ENCODE results near the gene ACTR1A.

Gene ACTR1A

GRCh38 chr10:102545265-102545871 is 42.9 kb upstream of the ACTR1A start:
- Histone ChIP-seq H2BK120ac (ENCODE audit: low read depth, low read length) (no peak overlapping the region), H3K36me3 (ENCODE audit: control insufficient read depth, insufficient read depth, low read length) (no peaks in the 10 kb centered on the region), H3K9ac (ENCODE audit: low read length) (no peak overlapping the region), H3K27me3 (ENCODE audit: insufficient read depth, low read length, poor library complexity) (no peaks in the 10 kb centered on the region), H4K8ac (ENCODE audit: low read depth, low read length) (no peak overlapping the region), H2BK5ac (ENCODE audit: low read length) (no peak overlapping the region), H3K56ac (ENCODE audit: low read length) (no peak overlapping the region), H3K4me2 (ENCODE audit: low read length) (no peak overlapping the region), H3K4me3 (ENCODE audit: low read length) (no peak overlapping the region), H3K4ac (ENCODE audit: low read depth, low read length) (no peak overlapping the region), H3K4me1 (ENCODE audit: control insufficient read depth, low read depth, low read length) (no peaks in the 10 kb centered on the region), H3K23ac (ENCODE audit: low read length) (no peak overlapping the region), H3K27ac (ENCODE audit: low read depth, low read length) (no peak overlapping the region), H4K5ac (ENCODE audit: low read length) (no peak overlapping the region), H2BK15ac (replicated peaks; ENCODE audit: low read depth) (no peak overlapping the region), H3K18ac (ENCODE audit: low read length) (no peak overlapping the region), H3K79me1 (ENCODE audit: low read length) (no peaks in the 10 kb centered on the region), H2AK5ac (ENCODE audit: low read length) (no peak overlapping the region), H3K79me2 (ENCODE audit: control insufficient read depth, insufficient read depth, low read length) (no peaks in the 10 kb centered on the region)
- WGBS (ENCODE audit: extremely low coverage, insufficient coverage, low lambda C conversion rate), result no CpG with 5 or more reads among the region's 7 CpGs
- no peak for DNase-seq

- H4K8ac ChIP-seq (ENCODE audit: low read depth, low read length), result no peak overlapping the region
- WGBS (ENCODE audit: extremely low coverage, insufficient coverage, low lambda C conversion rate), result no CpG with 5 or more reads among the region's 8 CpGs
- DNase-seq, result no peak
- no peak overlapping the region for H3K56ac ChIP-seq (ENCODE audit: low read length)
- H2AK5ac ChIP-seq (ENCODE audit: low read length), result no peak overlapping the region
- H2BK5ac ChIP-seq (ENCODE audit: low read length), result no peak overlapping the region
- no peaks in the 10 kb centered on the region for H3K79me2 ChIP-seq (ENCODE audit: control insufficient read depth, insufficient read depth, low read length)
- no peaks in the 10 kb centered on the region for H3K4me1 ChIP-seq (ENCODE audit: control insufficient read depth, low read depth, low read length)
- no peak overlapping the region for H3K4me3 ChIP-seq (ENCODE audit: low read length)
- no peak overlapping the region for H3K27ac ChIP-seq (ENCODE audit: low read depth, low read length)
- no peaks in the 10 kb centered on the region for H3K79me1 ChIP-seq (ENCODE audit: low read length)
- H3K9ac ChIP-seq (ENCODE audit: low read length), result no peak overlapping the region
- no peaks in the 10 kb centered on the region for H3K36me3 ChIP-seq (ENCODE audit: control insufficient read depth, insufficient read depth, low read length)
- H3K4me2 ChIP-seq (ENCODE audit: low read length), result no peak overlapping the region
- H3K18ac ChIP-seq (ENCODE audit: low read length), result no peak overlapping the region
- no peak overlapping the region for H3K23ac ChIP-seq (ENCODE audit: low read length)
- H3K27me3 ChIP-seq (ENCODE audit: insufficient read depth, low read length, poor library complexity), result no peaks in the 10 kb centered on the region
- H3K4ac ChIP-seq (ENCODE audit: low read depth, low read length), result no peak overlapping the region
- H2BK15ac ChIP-seq (replicated peaks; ENCODE audit: low read depth), result no peak overlapping the region
- no peak overlapping the region for H2BK120ac ChIP-seq (ENCODE audit: low read depth, low read length)
- no peak overlapping the region for H4K5ac ChIP-seq (ENCODE audit: low read length)
These were observed 40.4 kb upstream of the ACTR1A start for GRCh38 chr10:102542800-102543418.

- no CpG with 5 or more reads among the region's 1 CpG for WGBS (ENCODE audit: extremely low coverage, insufficient coverage, low lambda C conversion rate)
- H3K27me3 ChIP-seq (ENCODE audit: insufficient read depth, low read length, poor library complexity), result no peaks in the 10 kb centered on the region
- no peak overlapping the region for H2BK15ac ChIP-seq (replicated peaks; ENCODE audit: low read depth)
- H3K4me2 ChIP-seq (ENCODE audit: low read length), result no peak overlapping the region
- no peaks in the 10 kb centered on the region for H3K79me2 ChIP-seq (ENCODE audit: control insufficient read depth, insufficient read depth, low read length)
- DNase-seq, result no peak
- H3K27ac ChIP-seq (ENCODE audit: low read depth, low read length), result no peak overlapping the region
- no peak overlapping the region for H4K8ac ChIP-seq (ENCODE audit: low read depth, low read length)
- H3K18ac ChIP-seq (ENCODE audit: low read length), result no peak overlapping the region
- no peaks in the 10 kb centered on the region for H3K36me3 ChIP-seq (ENCODE audit: control insufficient read depth, insufficient read depth, low read length)
- no peak overlapping the region for H2AK5ac ChIP-seq (ENCODE audit: low read length)
- H3K4ac ChIP-seq (ENCODE audit: low read depth, low read length), result no peak overlapping the region
- no peak overlapping the region for H2BK5ac ChIP-seq (ENCODE audit: low read length)
- no peak overlapping the region for H3K4me3 ChIP-seq (ENCODE audit: low read length)
- H3K9ac ChIP-seq (ENCODE audit: low read length), result no peak overlapping the region
- H3K79me1 ChIP-seq (ENCODE audit: low read length), result no peaks in the 10 kb centered on the region
- no peak overlapping the region for H2BK120ac ChIP-seq (ENCODE audit: low read depth, low read length)
- H4K5ac ChIP-seq (ENCODE audit: low read length), result no peak overlapping the region
- H3K4me1 ChIP-seq (ENCODE audit: control insufficient read depth, low read depth, low read length), result no peaks in the 10 kb centered on the region
- H3K23ac ChIP-seq (ENCODE audit: low read length), result no peak overlapping the region
- H3K56ac ChIP-seq (ENCODE audit: low read length), result no peak overlapping the region
These were observed 37.5 kb upstream of the ACTR1A start for GRCh38 chr10:102540023-102540422.

GRCh38 chr10:102538811-102539210 is 36.3 kb upstream of the ACTR1A start:
- H2BK120ac ChIP-seq (ENCODE audit: low read depth, low read length), result no peak overlapping the region
- no peaks in the 10 kb centered on the region for H3K4me1 ChIP-seq (ENCODE audit: control insufficient read depth, low read depth, low read length)
- no peak for DNase-seq
- H3K27ac ChIP-seq (ENCODE audit: low read depth, low read length), result no peak overlapping the region
- H3K23ac ChIP-seq (ENCODE audit: low read length), result no peak overlapping the region
- H3K79me2 ChIP-seq (ENCODE audit: control insufficient read depth, insufficient read depth, low read length), result no peaks in the 10 kb centered on the region
- no CpG with 5 or more reads among the region's 2 CpGs for WGBS (ENCODE audit: extremely low coverage, insufficient coverage, low lambda C conversion rate)
- no peak overlapping the region for H3K56ac ChIP-seq (ENCODE audit: low read length)
- H3K4ac ChIP-seq (ENCODE audit: low read depth, low read length), result no peak overlapping the region
- no peak overlapping the region for H4K5ac ChIP-seq (ENCODE audit: low read length)
- H2BK15ac ChIP-seq (replicated peaks; ENCODE audit: low read depth), result no peak overlapping the region
- H3K36me3 ChIP-seq (ENCODE audit: control insufficient read depth, insufficient read depth, low read length), result no peaks in the 10 kb centered on the region
- H4K8ac ChIP-seq (ENCODE audit: low read depth, low read length), result no peak overlapping the region
- H2BK5ac ChIP-seq (ENCODE audit: low read length), result no peak overlapping the region
- no peaks in the 10 kb centered on the region for H3K79me1 ChIP-seq (ENCODE audit: low read length)
- no peak overlapping the region for H2AK5ac ChIP-seq (ENCODE audit: low read length)
- H3K18ac ChIP-seq (ENCODE audit: low read length), result no peak overlapping the region
- H3K4me3 ChIP-seq (ENCODE audit: low read length), result no peak overlapping the region
- no peak overlapping the region for H3K9ac ChIP-seq (ENCODE audit: low read length)
- no peaks in the 10 kb centered on the region for H3K27me3 ChIP-seq (ENCODE audit: insufficient read depth, low read length, poor library complexity)
- H3K4me2 ChIP-seq (ENCODE audit: low read length), result no peak overlapping the region

- no peak overlapping the region for H3K4me3 ChIP-seq (ENCODE audit: low read length)
- H3K79me2 ChIP-seq (ENCODE audit: control insufficient read depth, insufficient read depth, low read length), result no peaks in the 10 kb centered on the region
- H3K18ac ChIP-seq (ENCODE audit: low read length), result no peak overlapping the region
- H4K5ac ChIP-seq (ENCODE audit: low read length), result no peak overlapping the region
- H3K4ac ChIP-seq (ENCODE audit: low read depth, low read length), result no peak overlapping the region
- no peak overlapping the region for H3K27ac ChIP-seq (ENCODE audit: low read depth, low read length)
- no peak overlapping the region for H2BK5ac ChIP-seq (ENCODE audit: low read length)
- H2BK15ac ChIP-seq (replicated peaks; ENCODE audit: low read depth), result no peak overlapping the region
- no peak overlapping the region for H3K56ac ChIP-seq (ENCODE audit: low read length)
- H3K23ac ChIP-seq (ENCODE audit: low read length), result no peak overlapping the region
- no CpG with 5 or more reads among the region's 2 CpGs for WGBS (ENCODE audit: extremely low coverage, insufficient coverage, low lambda C conversion rate)
- H3K36me3 ChIP-seq (ENCODE audit: control insufficient read depth, insufficient read depth, low read length), result no peaks in the 10 kb centered on the region
- no peak overlapping the region for H2BK120ac ChIP-seq (ENCODE audit: low read depth, low read length)
- no peak overlapping the region for H3K4me2 ChIP-seq (ENCODE audit: low read length)
- H3K27me3 ChIP-seq (ENCODE audit: insufficient read depth, low read length, poor library complexity), result no peaks in the 10 kb centered on the region
- H3K79me1 ChIP-seq (ENCODE audit: low read length), result no peaks in the 10 kb centered on the region
- H3K9ac ChIP-seq (ENCODE audit: low read length), result no peak overlapping the region
- H4K8ac ChIP-seq (ENCODE audit: low read depth, low read length), result no peak overlapping the region
- no peak overlapping the region for H2AK5ac ChIP-seq (ENCODE audit: low read length)
- DNase-seq, result no peak
- no peaks in the 10 kb centered on the region for H3K4me1 ChIP-seq (ENCODE audit: control insufficient read depth, low read depth, low read length)
These were observed 35.4 kb upstream of the ACTR1A start for GRCh38 chr10:102537948-102538347.

- no peak overlapping the region for H3K4me2 ChIP-seq (ENCODE audit: low read length)
- H3K4ac ChIP-seq (ENCODE audit: low read depth, low read length), result no peak overlapping the region
- no peak overlapping the region for H4K8ac ChIP-seq (ENCODE audit: low read depth, low read length)
- no peak overlapping the region for H3K23ac ChIP-seq (ENCODE audit: low read length)
- H3K79me1 ChIP-seq (ENCODE audit: low read length), result no peaks in the 10 kb centered on the region
- H4K5ac ChIP-seq (ENCODE audit: low read length), result no peak overlapping the region
- no peak overlapping the region for H3K18ac ChIP-seq (ENCODE audit: low read length)
- H3K9ac ChIP-seq (ENCODE audit: low read length), result no peak overlapping the region
- no peak overlapping the region for H2BK15ac ChIP-seq (replicated peaks; ENCODE audit: low read depth)
- no peaks in the 10 kb centered on the region for H3K4me1 ChIP-seq (ENCODE audit: control insufficient read depth, low read depth, low read length)
- no peaks in the 10 kb centered on the region for H3K36me3 ChIP-seq (ENCODE audit: control insufficient read depth, insufficient read depth, low read length)
- no peak overlapping the region for H3K27ac ChIP-seq (ENCODE audit: low read depth, low read length)
- no peak overlapping the region for H3K56ac ChIP-seq (ENCODE audit: low read length)
- no peaks in the 10 kb centered on the region for H3K79me2 ChIP-seq (ENCODE audit: control insufficient read depth, insufficient read depth, low read length)
- H3K27me3 ChIP-seq (ENCODE audit: insufficient read depth, low read length, poor library complexity), result no peaks in the 10 kb centered on the region
- H3K4me3 ChIP-seq (ENCODE audit: low read length), result no peak overlapping the region
- no peak overlapping the region for H2BK120ac ChIP-seq (ENCODE audit: low read depth, low read length)
- H2AK5ac ChIP-seq (ENCODE audit: low read length), result no peak overlapping the region
- H2BK5ac ChIP-seq (ENCODE audit: low read length), result no peak overlapping the region
- DNase-seq, result no peak
These were observed 34.9 kb upstream of the ACTR1A start for GRCh38 chr10:102537367-102537766.
